Measurements from ENCODE around the gene WDR82.

WDR82 gene

DNA sequence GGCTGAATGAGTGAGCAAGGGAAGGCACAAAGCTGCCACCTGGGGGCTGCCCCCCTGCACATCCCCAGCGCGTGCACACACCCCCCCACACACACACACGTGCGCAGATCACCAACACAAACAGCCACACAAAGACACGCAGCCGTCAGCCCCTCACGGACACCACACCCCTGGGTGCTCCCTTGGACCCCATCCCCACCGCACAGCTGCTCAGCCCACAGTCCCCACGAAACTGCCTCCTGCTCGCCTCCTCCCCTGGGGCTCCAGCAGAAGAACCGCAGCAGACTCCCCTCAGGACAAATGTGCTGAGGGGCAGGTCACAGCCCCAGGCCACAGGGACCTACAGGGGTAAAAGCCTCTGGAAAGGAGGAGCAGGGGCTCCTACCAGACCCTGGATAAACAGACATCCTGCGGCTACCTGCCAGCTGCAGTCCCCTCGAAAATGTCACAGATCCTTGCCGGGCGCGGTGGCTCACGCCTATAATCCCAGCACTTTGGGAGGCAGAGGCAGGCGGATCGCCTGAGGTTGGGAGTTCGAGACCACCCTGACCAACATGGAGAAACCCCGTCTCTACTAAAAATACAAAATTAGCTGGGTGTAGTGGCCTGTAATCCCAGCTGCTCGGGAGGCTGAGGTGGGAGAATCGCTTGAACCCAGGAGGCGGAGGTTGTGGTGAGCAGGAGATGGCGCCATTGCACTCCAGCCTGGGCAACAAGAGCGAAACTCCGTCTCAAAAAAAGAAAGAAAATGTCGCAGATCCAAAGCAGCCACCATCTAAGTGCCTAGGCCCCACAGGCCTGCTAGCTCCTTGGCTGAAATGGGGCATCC lies 46.0 kb downstream of the WDR82 start:
- H3K27me3 Mint-ChIP-seq = no peaks in the 10 kb centered on the region
- peaks cover 94% of the 10 kb centered on the region for H3K4me1 Mint-ChIP-seq
- DNase-seq (peak in 1 of 2 donors; percentile 46), ATAC-seq (peak; percentile 4)
- H3K4me3 Mint-ChIP-seq = peak overlapping the region; percentile 20 to 51
- H3K9me3 Mint-ChIP-seq = no peaks in the 10 kb centered on the region
- H3K27ac Mint-ChIP-seq = peak overlapping the region in 1 of 2 donors; percentile 89

DNA sequence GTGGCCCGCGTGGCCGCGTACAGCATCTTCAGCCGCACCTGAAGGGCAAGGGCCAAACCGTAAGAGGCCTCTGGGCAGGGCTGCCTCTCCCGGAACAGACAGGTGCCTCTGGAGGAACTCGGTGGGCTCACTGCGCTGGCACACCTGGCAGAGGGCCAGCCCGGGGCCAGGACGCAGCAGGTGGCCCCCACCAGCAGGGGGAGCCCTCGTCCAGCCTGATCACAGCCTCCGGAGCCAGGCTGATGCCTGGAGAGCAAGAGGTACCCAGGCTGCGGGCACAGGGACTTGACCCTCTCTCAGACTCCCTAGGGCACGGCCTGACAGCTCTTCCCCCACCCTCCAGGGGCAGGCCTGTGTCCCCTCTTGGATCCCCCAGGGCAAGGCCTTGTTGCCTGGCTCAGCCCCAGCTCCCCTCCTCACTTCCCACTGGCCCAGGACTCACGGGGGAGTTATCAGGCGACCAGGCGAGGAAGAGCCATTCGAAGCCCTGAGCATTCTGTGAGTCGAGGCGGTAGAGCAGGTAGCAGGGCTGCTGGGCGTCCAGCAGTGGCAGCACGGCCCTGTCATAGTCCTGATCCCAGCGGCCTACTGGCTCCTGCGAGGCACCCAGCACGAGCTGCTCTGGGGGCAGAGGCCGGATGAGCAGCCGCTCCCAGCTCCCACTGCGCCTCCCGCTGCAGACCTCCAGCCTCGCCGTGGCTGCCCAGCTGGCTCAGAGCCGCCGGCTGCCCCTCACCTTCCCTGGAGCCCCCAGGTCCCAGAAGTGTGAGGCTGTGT lies 46.8 kb downstream of the WDR82 start:
- ATAC-seq (peak; percentile 82), DNase-seq (peak; percentile 87 to 88)
- Mint-ChIP-seq H3K27me3 (no peaks in the 10 kb centered on the region), H3K4me1 (peaks cover 94% of the 10 kb centered on the region), H3K4me3 (peak overlapping the region; percentile 56 to 58), H3K27ac (peak overlapping the region; percentile 80 to 89), H3K9me3 (no peaks in the 10 kb centered on the region)

DNA sequence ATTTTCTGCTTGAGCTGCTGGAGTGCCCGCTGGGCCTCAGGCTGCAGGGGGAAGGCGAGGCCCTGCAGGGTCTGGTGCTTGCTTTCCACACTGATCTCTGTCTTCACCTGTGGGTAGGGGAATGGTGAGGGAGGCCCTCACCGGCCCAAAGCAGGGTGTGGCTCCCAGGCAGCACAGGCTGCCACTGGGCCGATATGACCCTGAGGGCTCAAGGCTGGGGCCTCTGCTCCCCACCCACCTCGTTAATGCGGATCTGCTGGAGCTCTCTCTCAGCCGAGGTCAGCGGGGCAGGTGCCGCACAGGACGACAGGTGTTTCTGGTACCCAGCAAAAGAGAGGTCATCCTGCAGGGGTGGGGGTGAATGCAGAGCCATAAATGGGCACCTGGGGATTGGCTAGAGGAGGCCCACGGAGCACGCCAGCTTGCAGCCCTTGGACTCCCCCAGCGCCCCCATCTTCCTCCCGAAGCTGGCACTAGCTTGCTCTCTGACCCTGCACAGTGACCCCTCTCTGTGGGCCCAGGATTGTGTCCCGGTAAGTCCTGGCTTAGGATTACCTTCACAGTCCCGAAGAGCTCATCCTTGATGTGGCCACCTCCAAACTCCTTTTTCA lies 47.5 kb downstream of the WDR82 start:
- Mint-ChIP-seq H3K27me3 (no peaks in the 10 kb centered on the region), H3K27ac (peak overlapping the region in 1 of 2 donors; percentile 84), H3K4me3 (peak overlapping the region in 1 of 2 donors; percentile 58), H3K9me3 (no peaks in the 10 kb centered on the region), H3K4me1 (peaks cover 94% of the 10 kb centered on the region)
- DNase-seq (no peak), ATAC-seq (no peak)

GRCh38 chr3:52230461-52230860 lies 48.0 kb downstream of the WDR82 start:
- no peak overlapping the region for H3K4me3 Mint-ChIP-seq
- DNase-seq (no peak), ATAC-seq (no peak)
- no peaks in the 10 kb centered on the region for H3K27me3 Mint-ChIP-seq
- H3K4me1 Mint-ChIP-seq = peaks cover 94% of the 10 kb centered on the region
- H3K9me3 Mint-ChIP-seq = no peaks in the 10 kb centered on the region
- H3K27ac Mint-ChIP-seq = peak overlapping the region in 1 of 2 donors; percentile 71

DNA sequence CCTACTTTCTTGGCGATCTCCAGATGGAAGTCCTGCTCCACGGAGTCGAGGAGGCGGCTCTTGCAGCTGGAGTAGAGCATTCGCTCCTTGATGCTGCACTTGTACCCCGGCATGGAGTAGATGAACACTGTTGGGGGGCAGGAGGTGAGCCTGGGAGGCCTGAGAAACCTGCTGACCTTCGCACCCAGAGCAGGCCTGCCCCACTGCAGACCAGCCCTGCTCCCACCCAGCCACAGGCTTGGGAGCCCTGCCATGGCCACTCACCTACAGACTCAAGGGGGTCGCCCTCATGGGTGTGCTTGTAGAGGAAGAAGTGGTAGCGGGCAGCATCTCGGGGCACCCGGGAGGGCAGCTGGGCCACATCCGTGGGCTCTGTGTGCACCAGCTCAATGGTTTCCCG lies 48.8 kb downstream of the WDR82 start:
- DNase-seq (no peak), ATAC-seq (no peak)
- Mint-ChIP-seq H3K9me3 (no peaks in the 10 kb centered on the region), H3K27ac (peak overlapping the region in 1 of 2 donors; percentile 40), H3K27me3 (no peaks in the 10 kb centered on the region), H3K4me1 (peaks cover 94% of the 10 kb centered on the region), H3K4me3 (no peak overlapping the region)

DNA sequence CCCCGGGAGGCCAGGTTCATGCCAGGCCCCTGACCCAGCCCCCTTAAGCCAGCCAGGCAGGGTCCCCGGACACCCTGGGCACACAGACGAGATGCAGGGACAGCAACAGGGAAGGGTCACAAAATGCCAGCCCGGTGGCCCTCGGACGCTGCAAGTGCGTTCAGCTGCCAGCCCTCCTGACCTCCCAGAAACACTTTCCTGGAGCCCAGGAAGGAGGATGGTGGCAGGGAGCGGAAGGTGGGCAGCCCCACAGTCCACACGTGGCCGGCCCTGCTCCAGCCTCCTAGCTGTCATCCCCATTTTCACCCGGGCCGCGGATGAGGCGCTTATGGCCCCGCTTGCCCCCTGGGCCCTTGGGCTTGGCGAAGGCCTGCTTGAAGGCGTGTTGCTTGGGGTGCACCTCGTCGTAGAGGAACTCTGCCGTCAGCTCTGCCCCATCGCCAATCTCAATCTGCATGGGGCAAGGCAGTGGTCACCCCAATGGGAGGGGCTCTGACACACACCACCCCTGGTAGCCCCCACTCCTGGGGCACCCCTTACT lies 49.6 kb downstream of the WDR82 start:
- no peaks in the 10 kb centered on the region for H3K27me3 Mint-ChIP-seq
- no peaks in the 10 kb centered on the region for H3K9me3 Mint-ChIP-seq
- H3K4me1 Mint-ChIP-seq = peaks cover 94% of the 10 kb centered on the region
- no peak overlapping the region for H3K4me3 Mint-ChIP-seq
- H3K27ac Mint-ChIP-seq = no peak overlapping the region
- DNase-seq (no peak), ATAC-seq (no peak)

DNA sequence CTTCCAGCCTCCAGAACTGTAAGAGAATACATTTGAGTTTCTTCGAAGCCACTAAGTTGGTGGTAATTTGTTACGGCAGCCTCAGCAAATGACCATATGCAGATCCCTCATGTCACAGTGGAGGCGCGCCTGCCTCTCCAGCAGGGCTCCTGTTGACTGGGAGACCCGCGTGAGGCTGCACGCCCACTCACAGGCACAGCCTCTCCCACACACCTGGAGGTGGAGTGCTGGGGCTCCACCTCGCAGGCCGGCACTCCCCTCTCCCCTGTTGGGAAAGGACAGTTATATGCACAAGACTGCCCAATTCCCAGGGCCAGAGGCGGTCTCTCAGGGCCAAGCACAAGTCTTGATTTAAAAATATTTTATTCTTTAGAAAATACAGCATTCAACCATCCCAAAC lies 50.2 kb downstream of the WDR82 start:
- ATAC-seq (no peak), DNase-seq (no peak)
- H3K4me1 Mint-ChIP-seq = peaks cover 94% of the 10 kb centered on the region
- no peak overlapping the region for H3K27ac Mint-ChIP-seq
- H3K27me3 Mint-ChIP-seq = no peaks in the 10 kb centered on the region
- no peaks in the 10 kb centered on the region for H3K9me3 Mint-ChIP-seq
- no peak overlapping the region for H3K4me3 Mint-ChIP-seq

DNA sequence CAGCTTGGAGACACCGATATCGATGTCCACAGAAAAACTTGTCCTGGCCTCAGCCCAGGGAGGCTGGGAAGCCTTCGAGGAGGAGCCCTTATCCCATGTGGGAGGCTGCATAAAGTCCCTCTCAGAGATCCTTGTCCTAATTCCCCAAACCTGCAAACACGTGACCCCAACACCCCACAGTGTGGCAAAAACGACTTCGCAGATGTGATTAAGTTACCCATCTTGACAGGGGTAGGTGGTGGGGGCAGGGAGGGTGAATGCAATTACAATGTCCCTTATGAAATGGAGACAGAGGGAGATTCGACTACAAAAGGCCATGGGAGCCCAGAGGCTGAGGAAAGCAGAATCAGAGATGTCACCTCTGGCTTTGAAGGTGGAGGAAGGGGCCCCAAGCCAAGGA lies 50.7 kb downstream of the WDR82 start:
- Mint-ChIP-seq H3K9me3 (no peaks in the 10 kb centered on the region), H3K27me3 (no peaks in the 10 kb centered on the region), H3K4me3 (no peak overlapping the region), H3K27ac (no peak overlapping the region), H3K4me1 (peaks cover 94% of the 10 kb centered on the region)
- ATAC-seq (no peak), DNase-seq (no peak)

DNA sequence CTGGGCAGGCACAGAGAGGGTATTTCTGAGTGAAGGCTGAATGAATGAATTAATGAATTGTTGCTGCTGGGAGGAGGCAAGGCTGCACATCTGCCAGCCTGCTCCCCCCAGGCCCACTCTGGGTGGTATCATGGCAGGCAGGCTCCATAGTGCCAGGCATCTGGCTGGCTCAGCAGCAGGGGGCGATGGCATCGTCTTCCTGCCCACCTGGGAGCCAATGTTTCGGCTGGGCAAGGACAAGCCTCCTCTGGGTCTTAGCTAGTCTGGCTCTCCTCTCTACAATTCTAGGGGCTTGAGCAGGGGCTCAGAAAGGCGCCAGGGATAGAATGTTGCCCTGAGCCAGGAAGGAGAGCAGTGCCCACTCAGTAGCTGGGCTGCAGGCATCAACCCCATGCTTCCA lies 51.3 kb downstream of the WDR82 start:
- Mint-ChIP-seq H3K4me3 (no peak overlapping the region), H3K4me1 (peaks cover 94% of the 10 kb centered on the region), H3K27ac (peak overlapping the region; percentile 67 to 71), H3K9me3 (no peaks in the 10 kb centered on the region), H3K27me3 (no peaks in the 10 kb centered on the region)
- no peak for ATAC-seq
- no peak for DNase-seq

DNA sequence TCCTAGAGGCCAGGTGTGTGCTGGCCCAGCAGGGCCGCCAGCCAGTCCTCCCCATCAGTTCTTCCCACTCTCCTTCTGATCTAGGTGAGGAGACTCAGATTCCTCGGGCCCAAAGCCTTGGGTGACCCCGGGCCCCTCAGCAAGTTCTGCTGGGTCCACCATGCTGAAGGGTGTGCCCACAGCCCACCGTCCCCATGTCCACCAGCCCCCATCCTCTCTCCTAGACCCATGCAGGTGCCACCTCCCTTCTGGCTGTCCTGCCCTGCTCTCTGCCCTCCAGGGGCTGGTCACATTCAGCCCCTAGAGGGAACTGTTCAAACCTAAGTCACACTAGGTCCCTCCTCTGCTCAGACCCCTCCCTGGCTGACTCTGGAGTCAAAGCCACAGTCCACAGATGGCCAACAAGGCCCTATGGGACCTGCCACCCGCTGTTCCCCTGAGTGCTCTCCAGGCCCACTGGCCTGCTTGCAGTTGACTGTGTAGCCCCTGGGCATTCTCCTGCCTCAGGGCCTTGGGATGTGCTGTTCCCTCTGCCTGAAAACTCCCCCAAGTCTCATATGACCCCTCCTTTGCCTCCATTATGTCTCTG lies 52.1 kb downstream of the WDR82 start:
- Mint-ChIP-seq H3K4me3 (peak overlapping the region; percentile 68 to 72), H3K9me3 (no peaks in the 10 kb centered on the region), H3K27me3 (no peaks in the 10 kb centered on the region), H3K4me1 (peaks cover 94% of the 10 kb centered on the region), H3K27ac (peak overlapping the region; percentile 72 to 95)
- DNase-seq (no peak), ATAC-seq (peak; percentile 35)

DNA sequence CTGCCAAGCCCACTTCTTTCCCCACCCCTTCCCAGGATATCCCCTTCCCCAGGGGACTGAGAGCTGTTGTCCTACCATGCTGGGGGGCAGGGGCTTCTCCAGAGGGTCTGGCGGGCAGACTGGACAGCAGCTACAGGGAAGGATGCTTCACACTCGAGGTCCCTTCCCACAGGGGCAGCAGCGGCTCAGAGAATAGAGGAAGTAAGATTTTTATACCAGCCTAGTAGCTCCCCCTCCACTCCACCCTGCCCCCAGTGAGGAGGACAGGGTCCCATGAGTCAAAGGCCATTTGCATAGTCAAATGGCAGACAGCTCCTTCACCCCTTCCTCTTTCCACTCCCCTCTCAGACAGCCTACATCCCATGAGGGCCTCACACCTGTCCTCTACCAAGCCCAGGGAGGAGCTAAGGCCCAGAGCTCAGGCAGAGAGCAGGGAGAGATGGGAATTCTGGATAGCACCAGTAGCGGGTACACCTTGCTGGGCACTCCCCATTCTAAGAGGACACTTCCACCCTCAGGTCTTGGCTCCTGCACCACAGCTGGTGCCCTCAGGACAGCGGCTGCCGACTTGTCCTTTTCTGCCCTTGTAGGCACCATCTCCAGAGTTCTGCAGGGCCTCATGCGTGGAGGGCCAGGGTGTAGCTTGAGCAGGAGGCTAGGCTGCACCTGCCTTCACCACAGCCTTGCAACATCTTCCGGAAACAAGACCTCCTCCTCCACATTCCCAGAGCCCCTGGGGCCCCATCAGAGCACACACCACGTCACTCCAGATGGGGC lies 52.8 kb downstream of the WDR82 start, which contains the start of gene TLR9:
TLR9 (minus strand) TSS at position 194 of the 777 bp plus-strand sequence; CDS start at position 78, 116 bp downstream.
- Mint-ChIP-seq H3K27ac (peak within 1 kb of the TSS; percentile 72 to 95), H3K4me3 (peak within 1 kb of the TSS; percentile 68 to 72), H3K9me3 (no peaks in the 10 kb centered on the region), H3K27me3 (no peaks in the 10 kb centered on the region), H3K4me1 (peaks cover 94% of the 10 kb centered on the region)
- DNase-seq = peak in 1 of 2 donors; percentile 50
- ATAC-seq = peak; percentile 69

DNA sequence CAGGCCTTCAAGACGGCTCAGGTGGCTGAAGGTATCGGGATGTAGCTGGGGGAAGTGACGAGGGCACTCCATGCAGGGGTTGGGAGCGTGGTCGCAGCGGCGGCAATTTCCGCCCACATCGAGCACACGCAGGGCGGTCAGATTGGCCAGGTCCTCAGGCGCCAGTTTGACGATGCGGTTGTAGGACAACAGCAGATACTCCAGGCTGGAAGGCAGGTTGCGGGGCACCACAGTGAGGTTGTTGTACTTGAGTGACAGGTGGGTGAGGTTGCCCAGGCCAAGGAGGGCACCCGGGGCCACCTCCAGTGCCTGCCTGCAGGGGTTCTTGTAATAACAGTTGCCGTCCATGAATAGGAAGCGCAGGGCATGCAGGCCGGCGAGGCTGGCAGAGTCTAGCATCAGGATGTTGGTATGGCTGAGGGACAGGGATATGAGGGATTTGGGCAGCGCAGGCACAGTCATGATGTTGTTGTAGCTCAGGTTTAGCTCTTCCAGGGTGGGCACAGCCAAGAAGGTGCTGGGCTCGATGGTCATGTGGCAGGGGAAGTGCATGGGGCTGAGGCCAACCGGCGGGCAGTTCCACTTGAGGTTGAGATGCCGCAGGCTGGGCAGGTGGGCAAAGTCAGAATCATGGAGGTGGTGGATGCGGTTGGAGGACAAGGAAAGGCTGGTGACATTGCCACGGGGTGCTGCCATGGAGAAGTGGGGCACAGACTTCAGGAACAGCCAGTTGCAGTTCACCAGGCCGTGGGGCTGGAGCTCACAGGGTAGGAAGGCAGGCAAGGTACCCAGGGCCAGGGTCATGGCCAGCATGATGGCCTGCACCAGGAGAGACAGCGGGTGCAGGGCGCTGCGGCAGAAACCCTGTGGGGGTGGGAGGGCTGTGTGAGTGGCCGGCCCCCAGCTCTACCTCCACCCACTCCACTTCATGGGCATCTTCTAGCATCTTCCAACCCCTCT lies 54.7 kb downstream of the WDR82 start:
- Mint-ChIP-seq H3K27me3 (no peaks in the 10 kb centered on the region), H3K4me1 (peaks cover 98% of the 10 kb centered on the region), H3K9me3 (no peaks in the 10 kb centered on the region), H3K27ac (peak overlapping the region in 1 of 2 donors; percentile 86), H3K4me3 (peak overlapping the region; percentile 20 to 83)
- ATAC-seq (no peak), DNase-seq (no peak)

GRCh38 chr3:52222319-52223221 lies 55.9 kb downstream of the WDR82 start:
- ATAC-seq (no peak), DNase-seq (no peak)
- H3K4me1 Mint-ChIP-seq = peaks cover 99% of the 10 kb centered on the region
- peak overlapping the region; percentile 83 to 90 for H3K4me3 Mint-ChIP-seq
- H3K9me3 Mint-ChIP-seq = no peaks in the 10 kb centered on the region
- no peaks in the 10 kb centered on the region for H3K27me3 Mint-ChIP-seq
- H3K27ac Mint-ChIP-seq = peak overlapping the region; percentile 91

Measured in stimulated activated naive CD8-positive, alpha-beta T cell treated with anti-CD3 and anti-CD28 coated beads, Interleukin-15, amount 100 ng/mL, for 72 hours (primary cell).